Skeletal muscle tissue (tissue), 4 donors: ENCODE results near the gene ZFAND2A. TPM values are rescaled to one million over a fixed set of nuclear protein-coding genes. Genes with fewer than 3 reads are reported as not detected.
A peak's percentile ranks its signal among the peaks of the same experiment; 100 is the strongest.

ENCODE experiments used
- H3K27ac ChIP-seq: one replicate; pipeline ENCODE4 v1.7.0; 2013; ENCODE audit warnings: mild to moderate bottlenecking, low read depth, low read length, inconsistent platforms
- H3K27me3 ChIP-seq, 3 donors: one replicate each; pipeline ENCODE4 v1.7.0; 2013; ENCODE audit warnings: low read length in 3 of 3; ENCODE audit not compliant: control insufficient read depth in 3 of 3, insufficient read depth in 3 of 3
- H3K36me3 ChIP-seq, 3 donors: one replicate each; pipeline ENCODE4 v1.7.0; 2013; ENCODE audit warnings: low read length in 3 of 3; ENCODE audit not compliant: control insufficient read depth in 3 of 3, insufficient read depth in 3 of 3
- H3K4me1 ChIP-seq, 3 donors: one replicate each; pipeline ENCODE4 v1.7.0; 2013; ENCODE audit warnings: low read length in 3 of 3, mild to moderate bottlenecking in 3 of 3; ENCODE audit not compliant: control insufficient read depth in 3 of 3, insufficient read depth in 3 of 3
- H3K4me3 ChIP-seq, 3 donors: one replicate each; pipeline ENCODE4 v1.7.0; 2013; ENCODE audit warnings: low read length in 3 of 3
- H3K9ac ChIP-seq, 3 donors: one replicate each; pipeline ENCODE4 v1.7.0; 2013; ENCODE audit warnings: low read length in 3 of 3, mild to moderate bottlenecking in 3 of 3, moderate library complexity in 2 of 3, low read depth in 1 of 3
- H3K9me3 ChIP-seq, 3 donors: one replicate each; pipeline ENCODE4 v1.7.0; 2013; ENCODE audit warnings: low read length in 3 of 3; ENCODE audit not compliant: control insufficient read depth in 3 of 3
- total RNA-seq: library from RNA; depleted of rRNA; stranded (reverse); fragments of >200 nt; gene quantifications from one replicate; pipeline ENCODE4 v1.2.3, GENCODE V29; 2014
- donor health status: Osteomylitis.

The ZFAND2A gene
- total RNA-seq, 1 donor from 2014 or later: 10.4 TPM

GRCh38 chr7:1124816-1125602, 35.0 kb downstream of the ZFAND2A start:
- peak overlapping the region; percentile 38 to 60 (median 46) for H3K4me3 ChIP-seq
- no peaks in the 10 kb centered on the region for H3K9me3 ChIP-seq
- peaks cover 11 to 28% (median 18%) of the 10 kb centered on the region in 3 donors for H3K4me1 ChIP-seq
- H3K9ac ChIP-seq: peak overlapping the region; percentile 50 to 75 (median 72)
- no peaks in the 10 kb centered on the region for H3K27me3 ChIP-seq
- H3K27ac ChIP-seq: no peak overlapping the region
- peaks cover 0 to 6% (median 0%) of the 10 kb centered on the region in 3 donors for H3K36me3 ChIP-seq

GRCh38 chr7:1124164-1124563, 35.8 kb downstream of the ZFAND2A start:
- Histone ChIP-seq H3K4me1 (peaks cover 11 to 28% (median 18%) of the 10 kb centered on the region in 3 donors), H3K4me3 (peak overlapping the region; percentile 56 to 66 (median 60)), H3K36me3 (peaks cover 0 to 6% (median 0%) of the 10 kb centered on the region in 3 donors), H3K9ac (peak overlapping the region; percentile 63 to 81 (median 75)), H3K27me3 (no peaks in the 10 kb centered on the region), H3K9me3 (no peaks in the 10 kb centered on the region), H3K27ac (peak overlapping the region; percentile 75)

GRCh38 chr7:1123715-1124114, 36.3 kb downstream of the ZFAND2A start:
- H3K9me3 ChIP-seq: no peaks in the 10 kb centered on the region
- H3K4me1 ChIP-seq: peaks cover 11 to 28% (median 18%) of the 10 kb centered on the region in 3 donors
- H3K27me3 ChIP-seq: no peaks in the 10 kb centered on the region
- H3K36me3 ChIP-seq: peaks cover 0 to 6% (median 0%) of the 10 kb centered on the region in 3 donors
- H3K27ac ChIP-seq: peak overlapping the region; percentile 75
- H3K9ac ChIP-seq: peak overlapping the region; percentile 63 to 81 (median 75)
- H3K4me3 ChIP-seq: peak overlapping the region; percentile 56 to 66 (median 60)

GRCh38 chr7:1122832-1123501, 37.0 kb downstream of the ZFAND2A start:
- H3K4me3 ChIP-seq: peak overlapping the region in 1 of 3 donors; percentile 36
- H3K9me3 ChIP-seq: no peaks in the 10 kb centered on the region
- peak overlapping the region in 2 of 3 donors; percentile 10 to 81 for H3K9ac ChIP-seq
- H3K27me3 ChIP-seq: no peaks in the 10 kb centered on the region
- H3K27ac ChIP-seq: peak overlapping the region; percentile 75
- peaks cover 11 to 28% (median 18%) of the 10 kb centered on the region in 3 donors for H3K4me1 ChIP-seq
- peaks cover 0 to 6% (median 0%) of the 10 kb centered on the region in 3 donors for H3K36me3 ChIP-seq

- H3K9me3 ChIP-seq: no peaks in the 10 kb centered on the region
- peaks cover 0 to 6% (median 0%) of the 10 kb centered on the region in 3 donors for H3K36me3 ChIP-seq
- H3K4me1 ChIP-seq: peaks cover 11 to 28% (median 18%) of the 10 kb centered on the region in 3 donors
- no peaks in the 10 kb centered on the region for H3K27me3 ChIP-seq
- H3K9ac ChIP-seq: peak overlapping the region in 1 of 3 donors; percentile 81
- peak overlapping the region; percentile 75 for H3K27ac ChIP-seq
- peak overlapping the region in 1 of 3 donors; percentile 36 for H3K4me3 ChIP-seq
These were observed 37.8 kb downstream of the ZFAND2A start for GRCh38 chr7:1121886-1122831.

- Histone ChIP-seq H3K36me3 (peaks cover 0 to 4% (median 0%) of the 10 kb centered on the region in 3 donors), H3K4me3 (no peak overlapping the region), H3K9ac (no peak overlapping the region), H3K4me1 (peaks cover 11 to 28% (median 18%) of the 10 kb centered on the region in 3 donors), H3K27me3 (no peaks in the 10 kb centered on the region), H3K27ac (no peak overlapping the region), H3K9me3 (no peaks in the 10 kb centered on the region)
These were observed 38.5 kb downstream of the ZFAND2A start for GRCh38 chr7:1121476-1121875.

GRCh38 chr7:1120791-1121190, 39.2 kb downstream of the ZFAND2A start:
- H3K9me3 ChIP-seq: no peaks in the 10 kb centered on the region
- no peak overlapping the region for H3K27ac ChIP-seq
- no peak overlapping the region for H3K9ac ChIP-seq
- H3K4me3 ChIP-seq: no peak overlapping the region
- no peaks in the 10 kb centered on the region for H3K27me3 ChIP-seq
- peaks cover 0 to 2% (median 0%) of the 10 kb centered on the region in 3 donors for H3K36me3 ChIP-seq
- H3K4me1 ChIP-seq: peaks cover 11 to 28% (median 18%) of the 10 kb centered on the region in 3 donors

GRCh38 chr7:1119201-1119600, 40.8 kb downstream of the ZFAND2A start:
- no peaks in the 10 kb centered on the region for H3K27me3 ChIP-seq
- no peak overlapping the region for H3K27ac ChIP-seq
- no peaks in the 10 kb centered on the region for H3K9me3 ChIP-seq
- H3K36me3 ChIP-seq: no peaks in the 10 kb centered on the region
- H3K4me1 ChIP-seq: peaks cover 5 to 17% (median 9%) of the 10 kb centered on the region in 3 donors
- no peak overlapping the region for H3K9ac ChIP-seq
- H3K4me3 ChIP-seq: no peak overlapping the region

GRCh38 chr7:1117321-1117928, 42.6 kb downstream of the ZFAND2A start:
- no peak overlapping the region for H3K9ac ChIP-seq
- no peak overlapping the region for H3K27ac ChIP-seq
- H3K36me3 ChIP-seq: no peaks in the 10 kb centered on the region
- H3K4me3 ChIP-seq: no peak overlapping the region
- H3K9me3 ChIP-seq: no peaks in the 10 kb centered on the region
- H3K4me1 ChIP-seq: peaks cover 0 to 8% (median 3%) of the 10 kb centered on the region in 3 donors
- no peaks in the 10 kb centered on the region for H3K27me3 ChIP-seq
